K562 (cell line): ENCODE data around the gene BPTF. TPM values are rescaled to one million over a fixed set of nuclear protein-coding genes. Genes with fewer than 3 reads are reported as not detected.

Experiments used
- CBX1 ChIP-seq: sonication (generic); IDR thresholded peaks from 2 replicates; pipeline ENCODE4 v1.6.1; 2016; ENCODE audit warnings: antibody characterized with exemption, low read depth, mild to moderate bottlenecking
- GATAD2B ChIP-seq: fragments of 450-650 bp; IDR thresholded peaks from 2 replicates; pipeline ENCODE4 v1.6.1; 2017; ENCODE audit warnings: mild to moderate bottlenecking, borderline replicate concordance
- GTF2F1 ChIP-seq: IDR thresholded peaks from 2 replicates; pipeline ENCODE4 v1.6.1; 2011; ENCODE audit warnings: low read depth, low read length, improper control_type of control experiment
- HINFP ChIP-seq: fragments of 450-650 bp; conservative IDR thresholded peaks from 2 replicates; pipeline ENCODE4 v1.6.1; 2016; ENCODE audit warnings: missing genetic modification characterization, low read depth, mild to moderate bottlenecking, control low read depth, missing compliant biosample characterization
- HNRNPLL ChIP-seq: fragments of 200-400 bp; formaldehyde crosslinking; IDR thresholded peaks from 2 replicates; pipeline ENCODE4 v1.6.1; 2017; ENCODE audit warnings: low read length, low read depth, mild to moderate bottlenecking; ENCODE audit not compliant: poor library complexity, severe bottlenecking
- MCM5 ChIP-seq: fragments of 450-650 bp; IDR thresholded peaks from 2 replicates; pipeline ENCODE4 v1.6.1; 2016; ENCODE audit warnings: low read depth
- NRF1 ChIP-seq, 2 experiments: fragments of 450-650 bp; IDR thresholded peaks in 1 of 2; conservative IDR thresholded peaks in 1 of 2; 2 replicates each; pipeline ENCODE4 v1.6.1; 2014; ENCODE audit warnings: mild to moderate bottlenecking in 2 of 2
- POLR2AphosphoS5 ChIP-seq: IDR thresholded peaks from 2 replicates; pipeline ENCODE4 v1.6.1; 2011; ENCODE audit warnings: mild to moderate bottlenecking, low read depth, low read length, moderate library complexity; ENCODE audit not compliant: control insufficient read depth, insufficient read depth
- SOX6 ChIP-seq: fragments of 450-650 bp; IDR thresholded peaks from 2 replicates; pipeline ENCODE4 v1.6.1; 2014; ENCODE audit warnings: mild to moderate bottlenecking
- ZBED1 ChIP-seq: IDR thresholded peaks from 2 replicates; pipeline ENCODE4 v1.6.1; 2014
- polyA plus RNA-seq, 8 experiments: library from polyadenylated mRNA; depleted of rRNA in 4 of 8; stranded (reverse) in 5 of 8; unstranded in 3 of 8; fragments of >200 nt; fragmentation: Nextera tagmentation in 2 of 8; fragmentation: Illumina TruSeq in 1 of 8; extraction: Ambion mirVana in 2 of 8; extraction: Trizol in 1 of 8; gene quantifications; 2 replicates each; pipeline versions ENCODE4 v1.2.1 to v1.2.3, GENCODE V29; 2011 to 2014; ENCODE audit warnings: inconsistent platforms in 1 of 8, missing spikeins in 1 of 8
- total RNA-seq, 7 experiments: library from RNA; depleted of rRNA in 6 of 7; stranded (reverse); fragments of >200 nt in 6 of 7; fragmentation: Illumina TruSeq in 2 of 7; extraction: Trizol in 2 of 7; gene quantifications; 2 replicates each; pipeline versions ENCODE4 v1.2.1 to v1.2.3, GENCODE V29; 2011 to 2021; ENCODE audit warnings: low replicate concordance in 1 of 7
- TF ChIP-seq, protein P1 (sequence below), 2 experiments: fragments of 450-650 bp; formaldehyde crosslinking in 1 of 2; IDR thresholded peaks; 2 replicates each; pipeline versions ENCODE4 v1.4.0 to v1.6.1; 2014 to 2020; ENCODE audit warnings: mild to moderate bottlenecking in 2 of 2, borderline replicate concordance in 1 of 2, low read depth in 1 of 2

The BPTF gene
- total and polyA plus RNA-seq, 9 of the 15 experiments (the other 6 are each of a cell fraction or from before 2014, with no cell fraction given), result 12.5 to 52.1 (median 26.9) TPM

- TF ChIP-seq, protein P1, sequence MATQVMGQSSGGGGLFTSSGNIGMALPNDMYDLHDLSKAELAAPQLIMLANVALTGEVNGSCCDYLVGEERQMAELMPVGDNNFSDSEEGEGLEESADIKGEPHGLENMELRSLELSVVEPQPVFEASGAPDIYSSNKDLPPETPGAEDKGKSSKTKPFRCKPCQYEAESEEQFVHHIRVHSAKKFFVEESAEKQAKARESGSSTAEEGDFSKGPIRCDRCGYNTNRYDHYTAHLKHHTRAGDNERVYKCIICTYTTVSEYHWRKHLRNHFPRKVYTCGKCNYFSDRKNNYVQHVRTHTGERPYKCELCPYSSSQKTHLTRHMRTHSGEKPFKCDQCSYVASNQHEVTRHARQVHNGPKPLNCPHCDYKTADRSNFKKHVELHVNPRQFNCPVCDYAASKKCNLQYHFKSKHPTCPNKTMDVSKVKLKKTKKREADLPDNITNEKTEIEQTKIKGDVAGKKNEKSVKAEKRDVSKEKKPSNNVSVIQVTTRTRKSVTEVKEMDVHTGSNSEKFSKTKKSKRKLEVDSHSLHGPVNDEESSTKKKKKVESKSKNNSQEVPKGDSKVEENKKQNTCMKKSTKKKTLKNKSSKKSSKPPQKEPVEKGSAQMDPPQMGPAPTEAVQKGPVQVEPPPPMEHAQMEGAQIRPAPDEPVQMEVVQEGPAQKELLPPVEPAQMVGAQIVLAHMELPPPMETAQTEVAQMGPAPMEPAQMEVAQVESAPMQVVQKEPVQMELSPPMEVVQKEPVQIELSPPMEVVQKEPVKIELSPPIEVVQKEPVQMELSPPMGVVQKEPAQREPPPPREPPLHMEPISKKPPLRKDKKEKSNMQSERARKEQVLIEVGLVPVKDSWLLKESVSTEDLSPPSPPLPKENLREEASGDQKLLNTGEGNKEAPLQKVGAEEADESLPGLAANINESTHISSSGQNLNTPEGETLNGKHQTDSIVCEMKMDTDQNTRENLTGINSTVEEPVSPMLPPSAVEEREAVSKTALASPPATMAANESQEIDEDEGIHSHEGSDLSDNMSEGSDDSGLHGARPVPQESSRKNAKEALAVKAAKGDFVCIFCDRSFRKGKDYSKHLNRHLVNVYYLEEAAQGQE (IDR thresholded peaks at IDR 0.05; ENCODE audit: borderline replicate concordance), result peak; percentile 92
- TF ChIP-seq, protein P1 (CRISPR knock-in tag; IDR thresholded peaks at IDR 0.05; ENCODE audit: low read depth), result no peak
- TF ChIP-seq GTF2F1, result peak; percentile 39; the same call in 1 of the 2 replicates
- TF ChIP-seq HNRNPLL, result peak; percentile 58
- TF ChIP-seq GATAD2B, result peak; percentile 97
- TF ChIP-seq SOX6, result peak; percentile 68
- peak; percentile 85 for TF ChIP-seq CBX1
- TF ChIP-seq POLR2AphosphoS5, result peak; percentile 90
- peak; percentile 30 to 44; a peak in 3 of 4 replicates for TF ChIP-seq NRF1 (conservative IDR thresholded peaks at IDR 0.05 in 1 of 2, IDR thresholded peaks at IDR 0.05 in 1 of 2)
- TF ChIP-seq ZBED1, result peak; percentile 27; the same call in 1 of the 2 replicates
- TF ChIP-seq HINFP (tag), result no peak
- TF ChIP-seq MCM5, result no peak
Measured at GRCh38 chr17:67824735-67825626, at the start of gene BPTF (continued).
